Measurements from ENCODE around the gene CMTM3.
"Not testable (repeated sequence)": the region's sequence is repeated elsewhere in the genome, so short reads cannot be mapped to it uniquely, and the experiment has no call there.

Gene CMTM3

DNA sequence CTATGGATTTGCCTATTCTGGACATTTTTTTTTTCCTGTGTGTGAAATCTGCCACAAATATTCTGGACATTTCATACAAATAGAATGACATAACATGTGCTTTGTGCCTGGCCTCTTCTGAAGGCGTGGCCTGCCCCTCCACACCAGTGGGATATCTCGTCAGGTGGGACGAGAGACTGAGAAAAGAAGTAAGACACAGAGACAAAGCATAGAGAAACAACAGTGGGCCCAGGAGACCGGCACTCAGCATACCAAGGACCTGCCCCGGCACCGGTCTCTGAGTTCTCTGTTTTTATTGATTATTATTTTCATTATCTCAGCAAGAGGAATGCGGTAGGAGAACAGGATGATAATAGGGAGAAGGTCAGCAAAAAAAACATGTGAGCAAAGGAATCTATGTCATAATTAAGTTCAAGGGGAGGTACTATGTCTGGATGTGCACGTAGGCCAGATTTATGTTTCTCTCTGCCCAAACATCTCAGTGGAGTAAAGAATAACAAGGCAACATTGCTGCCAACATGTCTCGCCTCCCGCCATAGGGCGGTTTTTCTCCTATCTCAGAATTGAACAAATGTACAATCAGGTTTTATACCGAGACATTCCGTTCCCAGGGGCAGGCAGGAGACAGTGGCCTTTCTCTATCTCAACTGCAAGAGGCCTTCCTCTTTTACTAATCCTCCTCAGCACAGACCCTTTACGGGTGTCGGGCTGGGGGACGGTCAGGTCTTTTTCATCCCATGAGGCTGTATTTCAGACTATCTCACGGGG, 23.3 kb downstream of the CMTM3 start:
- not testable (repeated sequence) for H3K4me3 ChIP-seq (ENCODE audit: low read depth in 1 of 2, low read length in 2 of 2); H3K27me3 ChIP-seq (ENCODE audit: control insufficient read depth in 1 of 2, insufficient read depth in 2 of 2, low read length in 2 of 2); H3K9ac ChIP-seq (ENCODE audit: low read length); H3K27ac ChIP-seq (ENCODE audit: low read depth, low read length); H3K4me1 ChIP-seq (ENCODE audit: insufficient read depth, low read length); H3K36me3 ChIP-seq (ENCODE audit: insufficient read depth, low read length); H3K9me3 ChIP-seq (ENCODE audit: low read length)

DNA sequence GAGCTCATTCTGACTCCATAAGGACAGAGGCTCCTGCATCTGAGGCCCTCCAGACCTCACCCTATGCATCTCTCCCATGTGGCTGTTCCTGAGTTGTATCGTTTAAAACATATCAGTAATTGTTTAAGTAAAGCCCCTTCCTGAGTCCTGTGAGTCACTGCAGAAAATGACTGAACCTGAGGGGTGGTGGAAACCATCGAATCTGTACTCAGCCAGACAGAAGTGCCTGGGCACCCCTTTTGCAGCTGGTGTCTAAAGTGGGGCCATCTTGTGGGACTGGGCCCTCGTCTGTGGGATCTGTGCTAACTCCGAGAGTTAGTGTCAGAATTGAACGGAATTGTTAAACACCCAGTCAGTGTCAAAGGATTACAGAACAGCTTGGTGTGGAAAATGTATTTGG, 25.4 kb downstream of the CMTM3 start:
- Histone ChIP-seq H3K36me3 (ENCODE audit: insufficient read depth, low read length) (no peaks in the 10 kb centered on the region), H3K4me3 (ENCODE audit: low read depth in 1 of 2, low read length in 2 of 2) (no peak overlapping the region), H3K9ac (ENCODE audit: low read length) (no peak overlapping the region), H3K9me3 (ENCODE audit: low read length) (no peaks in the 10 kb centered on the region), H3K27me3 (ENCODE audit: control insufficient read depth in 1 of 2, insufficient read depth in 2 of 2, low read length in 2 of 2) (no peaks in the 10 kb centered on the region), H3K4me1 (ENCODE audit: insufficient read depth, low read length) (no peaks in the 10 kb centered on the region), H3K27ac (ENCODE audit: low read depth, low read length) (no peak overlapping the region)

- H3K4me1 ChIP-seq (ENCODE audit: insufficient read depth, low read length); H3K27ac ChIP-seq (ENCODE audit: low read depth, low read length); H3K9ac ChIP-seq (ENCODE audit: low read length); H3K36me3 ChIP-seq (ENCODE audit: insufficient read depth, low read length); H3K4me3 ChIP-seq (ENCODE audit: low read depth in 1 of 2, low read length in 2 of 2); H3K27me3 ChIP-seq (ENCODE audit: control insufficient read depth in 1 of 2, insufficient read depth in 2 of 2, low read length in 2 of 2); H3K9me3 ChIP-seq (ENCODE audit: low read length): not testable (repeated sequence)
Measured at GRCh38 chr16:66630561-66631260, 26.2 kb downstream of the CMTM3 start.

GRCh38 chr16:66631558-66631957, 27.1 kb downstream of the CMTM3 start:
- H3K9ac ChIP-seq (ENCODE audit: low read length); H3K9me3 ChIP-seq (ENCODE audit: low read length); H3K36me3 ChIP-seq (ENCODE audit: insufficient read depth, low read length); H3K27ac ChIP-seq (ENCODE audit: low read depth, low read length); H3K4me3 ChIP-seq (ENCODE audit: low read depth in 1 of 2, low read length in 2 of 2); H3K4me1 ChIP-seq (ENCODE audit: insufficient read depth, low read length); H3K27me3 ChIP-seq (ENCODE audit: control insufficient read depth in 1 of 2, insufficient read depth in 2 of 2, low read length in 2 of 2): not testable (repeated sequence)

- Histone ChIP-seq H3K27me3 (ENCODE audit: control insufficient read depth in 1 of 2, insufficient read depth in 2 of 2, low read length in 2 of 2) (no peaks in the 10 kb centered on the region), H3K27ac (ENCODE audit: low read depth, low read length) (no peak overlapping the region), H3K4me1 (ENCODE audit: insufficient read depth, low read length) (no peaks in the 10 kb centered on the region), H3K36me3 (ENCODE audit: insufficient read depth, low read length) (no peaks in the 10 kb centered on the region), H3K9me3 (ENCODE audit: low read length) (no peaks in the 10 kb centered on the region), H3K4me3 (ENCODE audit: low read depth in 1 of 2, low read length in 2 of 2) (no peak overlapping the region), H3K9ac (ENCODE audit: low read length) (no peak overlapping the region)
Measured at GRCh38 chr16:66634527-66635196, 30.2 kb downstream of the CMTM3 start.

- H3K27me3 ChIP-seq (ENCODE audit: control insufficient read depth in 1 of 2, insufficient read depth in 2 of 2, low read length in 2 of 2), result no peaks in the 10 kb centered on the region
- H3K4me3 ChIP-seq (ENCODE audit: low read depth in 1 of 2, low read length in 2 of 2), result no peak overlapping the region
- H3K36me3 ChIP-seq (ENCODE audit: insufficient read depth, low read length), result no peaks in the 10 kb centered on the region
- H3K27ac ChIP-seq (ENCODE audit: low read depth, low read length), result no peak overlapping the region
- no peaks in the 10 kb centered on the region for H3K4me1 ChIP-seq (ENCODE audit: insufficient read depth, low read length)
- H3K9me3 ChIP-seq (ENCODE audit: low read length), result no peaks in the 10 kb centered on the region
- no peak overlapping the region for H3K9ac ChIP-seq (ENCODE audit: low read length)
Measured at GRCh38 chr16:66635406-66635805, 30.9 kb downstream of the CMTM3 start.

DNA sequence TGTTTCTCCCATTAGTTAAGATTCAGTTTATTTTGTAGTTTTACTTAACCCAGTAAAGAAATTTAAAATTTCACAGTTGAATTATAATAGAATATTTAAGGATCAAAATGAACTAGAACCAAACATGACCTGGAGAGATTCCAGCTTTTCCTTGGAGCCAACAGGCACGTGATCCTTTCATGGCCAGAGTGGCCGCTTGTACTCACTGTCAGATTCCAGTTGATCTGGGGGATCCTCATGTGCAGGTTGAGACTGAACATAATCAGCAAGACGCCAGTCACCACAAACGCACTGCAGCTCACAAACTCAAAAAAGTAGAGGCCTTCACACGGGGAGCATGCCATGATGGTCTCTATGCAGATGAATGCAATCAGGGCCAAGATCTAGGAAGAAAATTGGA, 31.7 kb downstream of the CMTM3 start:
- H3K9me3 ChIP-seq (ENCODE audit: low read length), result no peaks in the 10 kb centered on the region
- no peak overlapping the region for H3K9ac ChIP-seq (ENCODE audit: low read length)
- H3K27me3 ChIP-seq (ENCODE audit: control insufficient read depth in 1 of 2, insufficient read depth in 2 of 2, low read length in 2 of 2), result no peaks in the 10 kb centered on the region
- no peaks in the 10 kb centered on the region for H3K36me3 ChIP-seq (ENCODE audit: insufficient read depth, low read length)
- H3K4me3 ChIP-seq (ENCODE audit: low read depth in 1 of 2, low read length in 2 of 2), result no peak overlapping the region
- H3K4me1 ChIP-seq (ENCODE audit: insufficient read depth, low read length), result no peaks in the 10 kb centered on the region
- no peak overlapping the region for H3K27ac ChIP-seq (ENCODE audit: low read depth, low read length)

DNA sequence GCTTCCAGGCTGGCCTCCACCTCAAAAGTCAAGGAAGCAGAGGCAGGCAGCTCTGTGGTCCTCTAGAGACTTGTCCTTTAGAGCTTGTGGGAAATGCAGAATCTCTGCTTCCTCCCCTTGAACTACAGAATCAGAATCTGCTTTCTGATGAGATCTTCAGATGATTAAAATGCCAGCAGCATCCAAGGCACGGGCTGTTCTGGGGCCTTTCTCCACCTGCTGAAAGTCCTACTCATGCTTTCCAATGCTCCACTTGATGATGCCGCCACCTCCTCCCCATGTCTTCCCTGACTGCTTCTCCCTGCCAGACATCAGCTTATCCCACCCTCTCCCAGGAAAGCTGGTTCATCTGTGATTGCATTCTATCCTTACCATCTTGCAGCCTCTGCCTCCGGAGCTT, 33.3 kb downstream of the CMTM3 start:
- Histone ChIP-seq H3K4me3 (ENCODE audit: low read depth in 1 of 2, low read length in 2 of 2) (no peak overlapping the region), H3K36me3 (ENCODE audit: insufficient read depth, low read length) (no peaks in the 10 kb centered on the region), H3K9me3 (ENCODE audit: low read length) (no peaks in the 10 kb centered on the region), H3K27me3 (ENCODE audit: control insufficient read depth in 1 of 2, insufficient read depth in 2 of 2, low read length in 2 of 2) (no peaks in the 10 kb centered on the region), H3K27ac (ENCODE audit: low read depth, low read length) (no peak overlapping the region), H3K4me1 (ENCODE audit: insufficient read depth, low read length) (no peaks in the 10 kb centered on the region), H3K9ac (ENCODE audit: low read length) (no peak overlapping the region)

DNA sequence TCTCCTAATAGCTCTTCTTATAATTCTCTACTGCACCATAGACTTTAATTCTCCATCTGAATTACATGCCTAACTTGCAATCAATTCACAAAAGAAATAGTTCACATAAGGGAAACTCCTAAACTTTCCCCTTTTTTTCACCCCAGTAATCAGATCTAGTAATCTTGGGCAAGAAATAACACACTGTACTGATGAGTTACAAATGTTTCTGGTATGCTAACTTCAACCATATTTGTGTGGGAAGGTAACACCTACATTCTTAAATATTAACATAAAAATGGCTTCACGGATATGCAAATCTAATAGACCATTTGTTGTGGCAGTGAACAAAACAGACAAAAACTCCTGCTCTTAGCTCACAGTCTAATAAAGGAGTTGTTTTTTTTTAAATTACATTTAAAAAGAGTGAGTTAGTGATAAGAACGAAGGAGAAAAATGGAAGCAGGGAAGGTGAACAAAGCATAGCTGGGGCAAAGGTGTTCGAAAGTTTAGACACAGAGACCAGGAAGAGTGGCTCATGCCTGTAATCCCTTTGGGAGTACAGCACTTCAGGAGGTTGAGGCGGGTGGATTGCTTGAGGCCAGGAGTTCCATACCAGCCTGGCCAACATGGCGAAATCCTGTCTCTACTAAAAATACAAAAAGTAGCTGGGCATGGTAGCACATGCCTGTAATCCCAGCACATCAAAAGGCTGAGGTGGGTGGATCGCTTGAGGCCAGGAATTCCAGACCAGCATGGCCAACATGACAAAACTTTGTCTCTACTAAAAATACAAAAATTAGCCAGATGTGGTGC, 34.8 kb downstream of the CMTM3 start:
- Histone ChIP-seq H3K36me3 (ENCODE audit: insufficient read depth, low read length) (no peaks in the 10 kb centered on the region), H3K9ac (ENCODE audit: low read length) (no peak overlapping the region), H3K27me3 (ENCODE audit: control insufficient read depth in 1 of 2, insufficient read depth in 2 of 2, low read length in 2 of 2) (no peaks in the 10 kb centered on the region), H3K27ac (ENCODE audit: low read depth, low read length) (no peak overlapping the region), H3K4me1 (ENCODE audit: insufficient read depth, low read length) (no peaks in the 10 kb centered on the region), H3K4me3 (ENCODE audit: low read depth in 1 of 2, low read length in 2 of 2) (no peak overlapping the region), H3K9me3 (ENCODE audit: low read length) (no peaks in the 10 kb centered on the region)

- Histone ChIP-seq H3K9ac (ENCODE audit: low read length) (no peak overlapping the region), H3K27ac (ENCODE audit: low read depth, low read length) (no peak overlapping the region), H3K9me3 (ENCODE audit: low read length) (no peaks in the 10 kb centered on the region), H3K4me3 (ENCODE audit: low read depth in 1 of 2, low read length in 2 of 2) (no peak overlapping the region), H3K4me1 (ENCODE audit: insufficient read depth, low read length) (no peaks in the 10 kb centered on the region), H3K27me3 (ENCODE audit: control insufficient read depth in 1 of 2, insufficient read depth in 2 of 2, low read length in 2 of 2) (no peaks in the 10 kb centered on the region), H3K36me3 (ENCODE audit: insufficient read depth, low read length) (no peaks in the 10 kb centered on the region)
Measured at GRCh38 chr16:66640724-66641314, 36.3 kb downstream of the CMTM3 start.

DNA sequence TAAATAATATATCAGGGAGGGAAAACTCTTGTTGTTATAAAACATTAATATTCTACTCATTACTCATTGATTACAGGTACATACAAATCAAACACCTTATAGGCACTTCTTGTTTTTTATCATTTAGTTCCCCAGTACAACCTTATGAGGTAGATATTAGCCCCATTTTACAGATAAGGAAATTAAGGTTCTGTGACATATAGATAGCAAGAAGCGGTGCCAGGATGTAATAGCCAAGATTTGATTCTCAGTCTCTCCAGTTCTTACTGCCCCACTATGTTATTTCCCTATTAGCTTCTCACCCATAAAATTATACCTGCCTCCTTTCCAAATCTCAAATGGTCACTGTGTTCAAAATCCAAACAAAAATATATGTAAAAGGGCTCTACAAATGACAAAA, 36.9 kb downstream of the CMTM3 start:
- Histone ChIP-seq H3K27ac (ENCODE audit: low read depth, low read length) (no peak overlapping the region), H3K4me1 (ENCODE audit: insufficient read depth, low read length) (no peaks in the 10 kb centered on the region), H3K27me3 (ENCODE audit: control insufficient read depth in 1 of 2, insufficient read depth in 2 of 2, low read length in 2 of 2) (no peaks in the 10 kb centered on the region), H3K36me3 (ENCODE audit: insufficient read depth, low read length) (no peaks in the 10 kb centered on the region), H3K4me3 (ENCODE audit: low read depth in 1 of 2, low read length in 2 of 2) (no peak overlapping the region), H3K9ac (ENCODE audit: low read length) (no peak overlapping the region), H3K9me3 (ENCODE audit: low read length) (no peaks in the 10 kb centered on the region)
